Measurements from ENCODE around the gene ATP6V0A4.

DNA sequence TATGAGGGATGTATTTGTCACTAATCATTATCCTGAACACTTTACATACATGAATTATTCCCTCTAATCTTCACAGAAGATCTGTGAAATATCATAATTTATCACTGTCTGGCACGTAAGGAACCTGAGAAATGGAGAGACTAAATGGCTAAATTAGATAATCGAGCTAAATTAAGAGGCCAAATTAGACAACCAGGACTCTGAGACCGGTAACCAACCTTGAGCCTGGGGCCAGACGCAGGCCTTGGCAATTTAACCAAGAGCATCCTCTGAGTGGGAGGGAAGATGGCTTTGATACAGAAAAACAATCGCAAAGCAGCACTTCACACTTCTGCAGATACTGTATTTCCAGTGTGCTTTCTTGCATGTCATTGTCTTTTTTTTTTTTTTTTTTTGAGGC is 118.2 kb downstream of the ATP6V0A4 start:
- TF ChIP-seq, protein P1, sequence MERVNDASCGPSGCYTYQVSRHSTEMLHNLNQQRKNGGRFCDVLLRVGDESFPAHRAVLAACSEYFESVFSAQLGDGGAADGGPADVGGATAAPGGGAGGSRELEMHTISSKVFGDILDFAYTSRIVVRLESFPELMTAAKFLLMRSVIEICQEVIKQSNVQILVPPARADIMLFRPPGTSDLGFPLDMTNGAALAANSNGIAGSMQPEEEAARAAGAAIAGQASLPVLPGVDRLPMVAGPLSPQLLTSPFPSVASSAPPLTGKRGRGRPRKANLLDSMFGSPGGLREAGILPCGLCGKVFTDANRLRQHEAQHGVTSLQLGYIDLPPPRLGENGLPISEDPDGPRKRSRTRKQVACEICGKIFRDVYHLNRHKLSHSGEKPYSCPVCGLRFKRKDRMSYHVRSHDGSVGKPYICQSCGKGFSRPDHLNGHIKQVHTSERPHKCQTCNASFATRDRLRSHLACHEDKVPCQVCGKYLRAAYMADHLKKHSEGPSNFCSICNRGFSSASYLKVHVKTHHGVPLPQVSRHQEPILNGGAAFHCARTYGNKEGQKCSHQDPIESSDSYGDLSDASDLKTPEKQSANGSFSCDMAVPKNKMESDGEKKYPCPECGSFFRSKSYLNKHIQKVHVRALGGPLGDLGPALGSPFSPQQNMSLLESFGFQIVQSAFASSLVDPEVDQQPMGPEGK (CRISPR knock-in tag; IDR thresholded peaks at IDR 0.05; ENCODE audit: borderline replicate concordance), result no peak
- TF ChIP-seq ZNF70 (CRISPR knock-in tag; IDR thresholded peaks at IDR 0.05), result peak; percentile 54
- TF ChIP-seq, protein P2, sequence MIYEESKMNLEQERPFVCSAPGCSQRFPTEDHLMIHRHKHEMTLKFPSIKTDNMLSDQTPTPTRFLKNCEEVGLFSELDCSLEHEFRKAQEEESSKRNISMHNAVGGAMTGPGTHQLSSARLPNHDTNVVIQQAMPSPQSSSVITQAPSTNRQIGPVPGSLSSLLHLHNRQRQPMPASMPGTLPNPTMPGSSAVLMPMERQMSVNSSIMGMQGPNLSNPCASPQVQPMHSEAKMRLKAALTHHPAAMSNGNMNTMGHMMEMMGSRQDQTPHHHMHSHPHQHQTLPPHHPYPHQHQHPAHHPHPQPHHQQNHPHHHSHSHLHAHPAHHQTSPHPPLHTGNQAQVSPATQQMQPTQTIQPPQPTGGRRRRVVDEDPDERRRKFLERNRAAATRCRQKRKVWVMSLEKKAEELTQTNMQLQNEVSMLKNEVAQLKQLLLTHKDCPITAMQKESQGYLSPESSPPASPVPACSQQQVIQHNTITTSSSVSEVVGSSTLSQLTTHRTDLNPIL (CRISPR knock-in tag; IDR thresholded peaks at IDR 0.05; ENCODE audit: low read depth), result no peak
- no peak for TF ChIP-seq ESRRG (CRISPR knock-in tag; IDR thresholded peaks at IDR 0.05)
- TF ChIP-seq ZNF565 (CRISPR knock-in tag; conservative IDR thresholded peaks at IDR 0.05; ENCODE audit: low read depth), result no peak; the same call in 1 of the 2 replicates
- TF ChIP-seq ARNTL (CRISPR knock-in tag; IDR thresholded peaks at IDR 0.05; ENCODE audit: borderline replicate concordance, low read depth), result no peak

All from SK-N-SH treated with all-trans-retinoic acid at 6 μM for 48 hours (cell line).